ENCODE data around the gene CACNA2D3.

- TF ChIP-seq, protein P1, sequence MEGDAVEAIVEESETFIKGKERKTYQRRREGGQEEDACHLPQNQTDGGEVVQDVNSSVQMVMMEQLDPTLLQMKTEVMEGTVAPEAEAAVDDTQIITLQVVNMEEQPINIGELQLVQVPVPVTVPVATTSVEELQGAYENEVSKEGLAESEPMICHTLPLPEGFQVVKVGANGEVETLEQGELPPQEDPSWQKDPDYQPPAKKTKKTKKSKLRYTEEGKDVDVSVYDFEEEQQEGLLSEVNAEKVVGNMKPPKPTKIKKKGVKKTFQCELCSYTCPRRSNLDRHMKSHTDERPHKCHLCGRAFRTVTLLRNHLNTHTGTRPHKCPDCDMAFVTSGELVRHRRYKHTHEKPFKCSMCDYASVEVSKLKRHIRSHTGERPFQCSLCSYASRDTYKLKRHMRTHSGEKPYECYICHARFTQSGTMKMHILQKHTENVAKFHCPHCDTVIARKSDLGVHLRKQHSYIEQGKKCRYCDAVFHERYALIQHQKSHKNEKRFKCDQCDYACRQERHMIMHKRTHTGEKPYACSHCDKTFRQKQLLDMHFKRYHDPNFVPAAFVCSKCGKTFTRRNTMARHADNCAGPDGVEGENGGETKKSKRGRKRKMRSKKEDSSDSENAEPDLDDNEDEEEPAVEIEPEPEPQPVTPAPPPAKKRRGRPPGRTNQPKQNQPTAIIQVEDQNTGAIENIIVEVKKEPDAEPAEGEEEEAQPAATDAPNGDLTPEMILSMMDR (optimal IDR thresholded peaks at IDR 0.05 in 1 of 3, IDR thresholded peaks at IDR 0.05 in 1 of 3, conservative IDR thresholded peaks at IDR 0.05 in 1 of 3; ENCODE audit: extremely low read depth in 1 of 3, insufficient read depth in 2 of 3, low read length in 3 of 3): no peak
- TF ChIP-seq EZH2 (IDR thresholded peaks at IDR 0.05; ENCODE audit: low read length): no peak
These were observed 323.3 kb downstream of the CACNA2D3 start for GRCh38 chr3:54445630-54446029.
